Measurements from ENCODE around the gene ATG10. TPM values are rescaled to one million over a fixed set of nuclear protein-coding genes. Genes with fewer than 3 reads are reported as not detected.

The ATG10 gene
- total RNA-seq, result 6.8 and 10.7 TPM in 2 replicates

GRCh38 chr5:81971712-81972491 lies at the start of gene ATG10:
ATG10 (plus strand) TSS chr5:81972023; CDS start chr5:81987571, 15,548 bp downstream.

GRCh38 chr5:82277987-82278710 lies 306.3 kb downstream of the ATG10 start, which contains the start of gene RPS23:
RPS23 (minus strand) TSS chr5:82278354; CDS start chr5:82278323, 31 bp downstream.

Other genes with a start within 250 kb of the ATG10 start
- 8.5 and 45.6 TPM in 2 replicates for gene SSBP2, start 220.9 kb upstream of the ATG10 start, total RNA-seq